ENCODE measurements around the gene RUVBL2.
"Not testable (repeated sequence)": the region's sequence is repeated elsewhere in the genome, so short reads cannot be mapped to it uniquely, and the experiment has no call there.

Gene RUVBL2

GRCh38 chr19:49038557-49039276 is 45.0 kb downstream of the RUVBL2 start:
- DNase-seq (ENCODE audit: insufficient read length, low spot score); FAIRE-seq: not testable (repeated sequence)

GRCh38 chr19:49039736-49040135 is 46.0 kb downstream of the RUVBL2 start:
- not testable (repeated sequence) for DNase-seq (ENCODE audit: insufficient read length, low spot score); FAIRE-seq

GRCh38 chr19:49042177-49042576 is 48.5 kb downstream of the RUVBL2 start:
- FAIRE-seq (no peak), DNase-seq (ENCODE audit: insufficient read length, low spot score) (no peak)

GRCh38 chr19:49042666-49043065 is 49.0 kb downstream of the RUVBL2 start:
- not testable (repeated sequence) for DNase-seq (ENCODE audit: insufficient read length, low spot score); FAIRE-seq

GRCh38 chr19:49043548-49043947 is 49.9 kb downstream of the RUVBL2 start, which contains the start of gene CGB5:
Gene CGB5 (plus strand): TSS chr19:49043848. CDS start chr19:49044210, 362 bp downstream.
- DNase-seq (ENCODE audit: insufficient read length, low spot score); FAIRE-seq: not testable (repeated sequence)

- not testable (repeated sequence) for DNase-seq (ENCODE audit: insufficient read length, low spot score); FAIRE-seq
Measured at GRCh38 chr19:49049011-49049410, 55.3 kb downstream of the RUVBL2 start, which contains the start of gene CGB8. Gene CGB8 (minus strand): TSS chr19:49049111. CDS start chr19:49048739, 372 bp downstream.

GRCh38 chr19:49049834-49050233 is 56.1 kb downstream of the RUVBL2 start:
- FAIRE-seq; DNase-seq (ENCODE audit: insufficient read length, low spot score): not testable (repeated sequence)

GRCh38 chr19:49050376-49051033 is 56.8 kb downstream of the RUVBL2 start:
- not testable (repeated sequence) for DNase-seq (ENCODE audit: insufficient read length, low spot score); FAIRE-seq

GRCh38 chr19:49056101-49056901 is 62.6 kb downstream of the RUVBL2 start:
- FAIRE-seq, result no peak

GRCh38 chr19:49056902-49057596 is 63.4 kb downstream of the RUVBL2 start:
- not testable (repeated sequence) for DNase-seq (ENCODE audit: insufficient read length, low spot score)
- peak; percentile 23 for FAIRE-seq

More at GRCh38 chr19:49056101-49056901, 62.6 kb downstream of the RUVBL2 start:
- peak; percentile 90 for DNase-seq (ENCODE audit: insufficient read length, low spot score)

- DNase-seq (ENCODE audit: insufficient read length, low spot score) (no peak), FAIRE-seq (no peak)
Measured at GRCh38 chr19:49057636-49058234, 64.0 kb downstream of the RUVBL2 start, which contains the start of gene CGB7. Gene CGB7 (minus strand): TSS chr19:49057749. CDS start chr19:49055375, 2,374 bp downstream.

- DNase-seq (ENCODE audit: insufficient read length, low spot score) (no peak), FAIRE-seq (no peak)
Measured at GRCh38 chr19:49058562-49058961, 64.9 kb downstream of the RUVBL2 start.

- FAIRE-seq (no peak), DNase-seq (ENCODE audit: insufficient read length, low spot score) (no peak)
Measured at GRCh38 chr19:49059053-49059452, 65.4 kb downstream of the RUVBL2 start.

- no peak for DNase-seq (ENCODE audit: insufficient read length, low spot score)
- FAIRE-seq, result no peak
Measured at GRCh38 chr19:49061000-49061399, 67.3 kb downstream of the RUVBL2 start.

GRCh38 chr19:49061445-49061844 is 67.8 kb downstream of the RUVBL2 start:
- DNase-seq (ENCODE audit: insufficient read length, low spot score) (no peak), FAIRE-seq (no peak)

- no peak for DNase-seq (ENCODE audit: insufficient read length, low spot score)
- FAIRE-seq, result no peak
Measured at GRCh38 chr19:49064029-49064629, 70.4 kb downstream of the RUVBL2 start.

- DNase-seq (ENCODE audit: insufficient read length, low spot score), result no peak
- no peak for FAIRE-seq
Measured at GRCh38 chr19:49064768-49065611, 71.3 kb downstream of the RUVBL2 start, which contains the start of gene NTF4. Gene NTF4 (minus strand): TSS chr19:49064818. CDS start chr19:49061997, 2,821 bp downstream.
